HG03342 (cell line): Measurements from ENCODE around the gene MVB12B.

Experiments
- ATAC-seq: cut with Tn5 transposase; IDR thresholded peaks from one replicate; pipeline ENCODE4 v1.9.1; 2021; ENCODE audit warnings: mild to moderate bottlenecking, moderate library complexity; ENCODE audit not compliant: unreplicated experiment

MVB12B gene

GRCh38 chr9:126500600-126501382, 174.2 kb downstream of the MVB12B start:
- ATAC-seq = no peak

GRCh38 chr9:126501383-126502331, 175.0 kb downstream of the MVB12B start:
- no peak for ATAC-seq

GRCh38 chr9:126502417-126503332, 176.0 kb downstream of the MVB12B start:
- no peak for ATAC-seq

DNA sequence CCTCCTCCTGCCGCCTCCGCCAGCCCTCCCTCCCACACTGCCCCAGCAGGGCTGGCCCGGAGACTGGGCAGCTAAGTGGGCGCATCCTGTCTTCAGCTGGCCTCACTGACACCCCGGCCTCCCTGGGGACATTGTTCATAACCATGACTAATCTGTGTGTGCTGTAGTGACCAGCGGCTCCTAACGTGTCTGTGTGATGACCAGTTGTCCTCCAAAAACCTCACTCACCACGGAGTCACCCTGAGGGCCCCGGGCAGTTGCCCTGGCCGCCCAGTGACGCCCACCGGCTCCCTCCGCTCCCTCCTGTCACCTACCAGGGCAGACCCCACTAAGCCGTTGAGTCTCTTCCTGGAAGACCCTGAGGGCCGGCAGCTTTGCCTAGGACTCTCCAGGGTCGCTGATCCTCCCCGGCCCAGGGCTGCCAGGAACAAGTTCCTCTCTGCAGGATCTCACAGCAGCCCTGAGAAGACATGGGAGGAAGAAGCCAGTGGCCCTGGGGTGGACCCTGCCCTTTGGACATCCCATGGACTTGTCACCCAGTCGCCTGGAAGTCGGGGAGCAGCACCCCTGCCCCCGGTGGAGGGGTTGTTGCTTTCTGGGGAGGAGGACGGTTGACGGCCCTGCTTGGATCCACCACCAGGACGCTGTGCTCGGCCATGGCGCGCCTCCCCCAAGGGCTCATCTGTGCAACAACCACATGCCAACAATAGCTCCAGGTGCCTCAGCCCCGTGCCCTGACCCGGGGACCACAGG, 176.9 kb downstream of the MVB12B start:
- no peak for ATAC-seq

DNA sequence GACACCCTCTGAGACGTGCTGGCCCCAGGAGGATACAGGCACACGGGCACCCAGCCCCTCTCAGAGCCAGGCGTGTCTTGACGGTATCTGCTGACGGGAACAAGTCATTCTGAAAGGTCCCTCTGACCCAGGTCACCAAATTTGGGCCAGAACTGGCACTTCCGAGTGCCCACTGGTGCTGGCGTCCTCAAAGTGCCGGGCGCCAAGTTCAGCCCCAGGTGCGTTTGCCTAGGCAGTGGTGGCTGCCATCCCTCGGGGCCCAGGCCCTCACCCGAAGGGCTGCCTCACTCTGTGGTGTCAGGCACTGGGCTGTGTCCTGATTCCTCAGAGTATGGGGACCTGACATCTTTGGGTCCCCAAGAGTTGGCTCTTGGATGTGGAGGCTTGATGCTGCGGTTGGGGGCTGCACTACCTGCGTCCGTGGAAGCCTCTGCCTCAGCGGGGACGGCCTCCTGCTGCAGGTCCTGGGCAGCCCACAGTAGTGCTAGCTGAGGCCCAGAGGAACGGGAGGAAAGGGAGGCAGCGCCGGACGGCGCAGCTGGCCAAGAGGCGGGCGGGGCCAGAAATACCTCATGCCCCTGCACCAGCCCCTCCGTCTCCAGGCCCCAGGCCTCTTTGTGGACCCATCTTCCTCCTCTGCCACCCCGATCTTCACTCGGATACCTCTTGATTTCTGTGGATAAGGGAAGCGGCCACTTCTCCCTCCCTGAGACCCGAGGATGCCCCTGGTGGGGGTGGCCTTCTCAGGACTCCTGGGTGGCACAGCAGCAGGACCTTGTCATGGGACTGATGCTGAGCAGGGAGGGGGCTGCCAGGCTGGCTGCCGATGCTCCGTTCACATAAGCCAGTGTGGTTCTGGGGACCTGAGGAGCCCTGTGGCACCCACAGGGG, 177.7 kb downstream of the MVB12B start:
- ATAC-seq = no peak

DNA sequence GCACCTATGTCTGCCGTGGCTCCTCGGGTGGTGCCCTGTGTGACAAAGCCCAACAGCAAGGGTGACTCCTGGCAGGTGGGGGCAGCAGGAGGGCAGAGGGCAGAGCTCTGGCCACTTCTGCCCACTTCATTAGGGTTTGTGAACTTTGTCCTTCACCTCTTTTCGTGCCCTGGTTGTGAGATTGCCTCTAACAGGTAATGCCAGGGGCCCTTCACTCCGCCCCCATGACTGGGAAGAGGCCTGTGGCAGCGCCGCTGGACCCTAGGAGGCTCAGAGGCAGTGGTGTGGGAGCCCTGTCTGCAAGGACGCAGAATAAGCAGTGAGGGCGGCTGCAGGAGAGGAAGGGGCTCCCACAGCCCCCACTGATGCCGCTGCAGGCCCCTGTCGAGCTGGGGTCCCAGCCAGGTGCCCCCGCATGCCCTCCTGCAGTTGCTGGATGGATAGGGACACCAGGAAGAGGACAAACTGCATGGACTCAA, 178.4 kb downstream of the MVB12B start:
- ATAC-seq = no peak

DNA sequence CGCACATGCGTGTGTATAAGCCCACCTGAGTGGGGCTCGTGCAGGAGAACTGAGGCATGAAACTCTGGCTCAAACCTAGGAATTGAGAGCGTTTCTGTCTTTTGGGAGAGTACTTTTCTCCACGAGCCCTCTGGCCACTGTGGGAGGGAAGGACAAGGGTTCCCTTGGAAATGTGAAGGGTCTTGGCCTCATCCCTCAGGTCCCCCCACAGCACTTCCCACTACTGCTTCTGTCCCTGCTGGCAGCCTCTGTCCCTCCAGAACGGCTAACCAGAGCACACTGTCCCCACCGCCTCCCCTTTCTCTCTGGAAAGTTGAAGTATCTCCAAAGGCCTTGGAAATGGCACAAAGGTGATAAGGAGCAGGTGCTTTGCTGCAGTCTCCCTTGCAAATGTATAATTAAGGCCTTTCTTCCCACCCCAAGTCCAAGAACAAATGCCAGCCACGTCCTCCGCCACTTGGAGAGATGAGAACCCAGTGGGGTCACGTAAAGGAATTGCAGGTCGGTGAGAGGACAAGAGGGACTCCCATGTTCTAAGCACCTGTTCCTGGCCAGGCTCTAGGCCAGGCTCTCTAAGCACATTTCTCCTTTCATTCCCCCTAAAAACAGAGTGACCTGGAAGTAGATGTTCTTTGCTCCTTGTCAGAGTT, 179.2 kb downstream of the MVB12B start:
- no peak for ATAC-seq

DNA sequence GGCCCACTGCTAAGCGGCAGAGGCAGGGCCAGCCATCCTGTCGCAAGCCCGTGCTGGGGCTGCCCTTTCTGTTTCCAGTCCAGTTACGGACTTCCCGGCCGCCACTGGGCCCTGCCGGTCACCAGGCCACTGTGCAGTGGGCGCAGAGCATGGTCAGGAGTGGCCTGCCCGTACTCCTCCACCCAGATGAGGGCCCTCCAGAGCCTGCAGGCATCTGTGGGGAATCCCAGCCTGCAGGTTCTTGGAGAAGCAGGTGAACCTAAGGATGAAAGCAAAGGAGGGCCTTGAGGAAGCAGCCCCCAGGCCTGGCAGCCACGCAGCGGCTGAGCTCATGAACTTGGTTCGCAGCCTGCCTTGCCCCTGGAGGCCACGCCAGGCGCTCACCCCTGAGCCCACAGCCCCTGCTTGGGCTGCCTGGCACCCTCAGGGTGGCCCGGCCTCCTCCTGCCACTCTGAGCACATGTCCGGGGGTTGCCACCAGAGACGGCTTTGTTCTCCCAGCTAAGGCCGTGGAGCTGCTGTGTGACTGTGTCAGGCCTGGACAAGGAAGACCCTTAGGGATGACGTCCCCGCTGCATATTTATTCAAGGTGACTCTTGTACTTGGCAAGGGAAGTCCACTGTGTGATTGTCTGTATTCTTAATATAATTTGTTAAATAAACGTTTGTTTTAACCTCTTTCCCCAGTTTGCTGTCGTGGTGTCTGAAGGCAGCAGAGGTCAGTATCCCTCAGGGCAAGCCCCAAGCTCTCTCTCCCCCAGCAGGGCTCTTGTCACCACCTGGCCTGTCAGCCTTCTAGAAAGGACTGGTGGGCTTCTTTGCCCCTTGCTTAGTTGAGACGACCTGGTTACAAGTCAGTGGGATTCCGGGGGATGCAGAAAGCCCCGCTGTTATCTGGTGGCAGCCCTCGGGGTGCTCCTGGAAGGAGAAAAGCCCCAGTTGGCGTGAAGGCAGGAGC, 180.0 kb downstream of the MVB12B start:
- ATAC-seq = no peak

- no peak for ATAC-seq
Observed at GRCh38 chr9:126507318-126508109, 180.9 kb downstream of the MVB12B start.

- no peak for ATAC-seq
Observed at GRCh38 chr9:126508171-126508591, 181.6 kb downstream of the MVB12B start.

GRCh38 chr9:126508928-126509327, 182.3 kb downstream of the MVB12B start:
- ATAC-seq = no peak

- no peak for ATAC-seq
Observed at GRCh38 chr9:126509718-126510117, 183.1 kb downstream of the MVB12B start.

DNA sequence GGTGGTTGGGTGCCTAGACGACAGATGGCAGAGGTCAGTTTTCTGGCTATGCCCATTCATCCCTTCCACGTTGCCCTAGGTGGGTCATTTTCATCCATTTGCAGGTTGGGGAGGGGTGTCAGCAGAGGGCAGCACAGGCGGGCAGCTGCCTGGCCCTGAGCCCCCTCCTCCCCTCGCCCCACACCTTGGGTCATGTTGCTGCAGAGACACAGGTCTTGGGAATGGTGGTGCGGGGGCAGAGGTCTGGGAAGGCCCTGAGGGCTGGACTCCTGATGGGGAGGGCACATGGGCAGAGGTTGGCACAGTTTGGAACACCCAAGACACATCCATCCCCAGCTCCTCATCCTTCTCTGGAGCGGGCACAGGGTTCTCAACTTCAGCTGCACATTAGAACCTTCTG, 183.9 kb downstream of the MVB12B start:
- no peak for ATAC-seq

- ATAC-seq = no peak
Observed at GRCh38 chr9:126511411-126511810, 184.8 kb downstream of the MVB12B start.

GRCh38 chr9:126513159-126514036, 186.8 kb downstream of the MVB12B start:
- no peak for ATAC-seq
